NK-92 (cell line): ENCODE results near the gene DNER.
"Not testable (repeated sequence)": the region's sequence is repeated elsewhere in the genome, so short reads cannot be mapped to it uniquely, and the experiment has no call there.

ENCODE experiments used
- DNase-seq: peaks from one replicate; lab custom pipeline; 2025; ENCODE audit not compliant: unreplicated experiment; lab: John Stamatoyannopoulos, UW

Gene DNER

GRCh38 chr2:229506699-229507098 lies 207.7 kb downstream of the DNER start:
- not testable (repeated sequence) for DNase-seq

GRCh38 chr2:229501051-229501794 lies 213.1 kb downstream of the DNER start:
- DNase-seq: no peak

GRCh38 chr2:229492034-229492433 lies 222.3 kb downstream of the DNER start:
- DNase-seq: no peak

GRCh38 chr2:229490167-229490566 lies 224.2 kb downstream of the DNER start:
- DNase-seq: no peak

GRCh38 chr2:229489016-229489415 lies 225.3 kb downstream of the DNER start:
- DNase-seq: no peak

GRCh38 chr2:229488232-229488631 lies 226.1 kb downstream of the DNER start:
- no peak for DNase-seq

GRCh38 chr2:229486673-229487072 lies 227.7 kb downstream of the DNER start:
- no peak for DNase-seq

- no peak for DNase-seq
Observed at GRCh38 chr2:229485857-229486256, 228.5 kb downstream of the DNER start.

- DNase-seq: no peak
Observed at GRCh38 chr2:229477269-229477755, 237.0 kb downstream of the DNER start.

- no peak for DNase-seq
Observed at GRCh38 chr2:229475778-229476177, 238.6 kb downstream of the DNER start.

- no peak for DNase-seq
Observed at GRCh38 chr2:229474125-229474524, 240.2 kb downstream of the DNER start.

GRCh38 chr2:229470781-229471180 lies 243.6 kb downstream of the DNER start:
- no peak for DNase-seq

- DNase-seq: no peak
Observed at GRCh38 chr2:229467783-229468182, 246.6 kb downstream of the DNER start.

GRCh38 chr2:229463841-229464346 lies 250.5 kb downstream of the DNER start:
- DNase-seq: no peak

- DNase-seq: no peak
Observed at GRCh38 chr2:229462112-229462511, 252.2 kb downstream of the DNER start.

GRCh38 chr2:229456091-229456490 lies 258.3 kb downstream of the DNER start:
- DNase-seq: no peak

GRCh38 chr2:229454934-229455631 lies 259.3 kb downstream of the DNER start:
- no peak for DNase-seq

GRCh38 chr2:229453230-229453629 lies 261.1 kb downstream of the DNER start:
- DNase-seq: no peak

- no peak for DNase-seq
Observed at GRCh38 chr2:229451852-229452251, 262.5 kb downstream of the DNER start.

GRCh38 chr2:229447227-229447626 lies 267.1 kb downstream of the DNER start:
- DNase-seq: no peak

- DNase-seq: no peak
Observed at GRCh38 chr2:229446350-229446749, 268.0 kb downstream of the DNER start.

- DNase-seq: no peak
Observed at GRCh38 chr2:229445501-229446211, 268.7 kb downstream of the DNER start.
